Neural progenitor cell (in vitro differentiated cells): ENCODE results near the gene PPFIBP1.

ENCODE experiments used
- CTCF ChIP-seq: fragments of 200-600 bp; sonication (generic); IDR thresholded peaks from 2 replicates; pipeline ENCODE4 v1.5.1; 2017; ENCODE audit warnings: antibody characterized with exemption, mild to moderate bottlenecking
- EZH2 ChIP-seq: fragments of 200-600 bp; sonication (generic); IDR thresholded peaks from 2 replicates; pipeline ENCODE4 v1.6.1; 2017; ENCODE audit warnings: antibody characterized with exemption, mild to moderate bottlenecking, moderate library complexity
- EZH2phosphoT487 ChIP-seq: fragments of 200-600 bp; sonication (generic); IDR thresholded peaks from 2 replicates; pipeline ENCODE4 v1.6.1; 2017; ENCODE audit warnings: antibody characterized with exemption

- TF ChIP-seq CTCF (no peak), EZH2 (no peak), EZH2phosphoT487 (no peak)
Observed at GRCh38 chr12:27511031-27511722, 12.8 kb upstream of the PPFIBP1 start.
